SK-N-SH treated with all-trans-retinoic acid at 6 μM for 48 hours (cell line): Measurements from ENCODE around the gene LGALS7.

Source experiments
- ATAC-seq: fragments of 200-7000 bp; cut with Tn5 transposase; 3 replicates; pipeline ENCODE4 v1.9.1; 2020; ENCODE audit warnings: mild to moderate bottlenecking, moderate library complexity
- ARNTL ChIP-seq: fragments of 450-650 bp; formaldehyde crosslinking; IDR thresholded peaks from 2 replicates; pipeline ENCODE4 v1.5.0; 2020; ENCODE audit warnings: low read depth, mild to moderate bottlenecking, moderate library complexity, borderline replicate concordance
- BACH2 ChIP-seq: fragments of 250-450 bp; sonication (Bioruptor Pico); IDR thresholded peaks from 2 replicates; pipeline ENCODE4 v1.9.0; 2021; ENCODE audit warnings: mild to moderate bottlenecking, borderline replicate concordance
- CREB5 ChIP-seq: fragments of 250-450 bp; sonication (Bioruptor Pico); IDR thresholded peaks from 2 replicates; pipeline ENCODE4 v1.5.1; 2020; ENCODE audit warnings: low read depth, mild to moderate bottlenecking, moderate library complexity
- CSDC2 ChIP-seq: fragments of 250-450 bp; sonication (Bioruptor Pico); IDR thresholded peaks from 2 replicates; pipeline ENCODE4 v1.5.0; 2020; ENCODE audit warnings: mild to moderate bottlenecking, moderate library complexity
- CSRNP3 ChIP-seq: fragments of 250-450 bp; sonication (Bioruptor Pico); IDR thresholded peaks from 2 replicates; pipeline ENCODE4 v1.5.1; 2021; ENCODE audit warnings: mild to moderate bottlenecking, moderate library complexity
- ESRRG ChIP-seq: fragments of 250-450 bp; sonication (Bioruptor Pico); IDR thresholded peaks from 2 replicates; pipeline ENCODE4 v1.6.1; 2021; ENCODE audit warnings: mild to moderate bottlenecking
- GLIS3 ChIP-seq: fragments of 250-450 bp; sonication (Bioruptor Pico); IDR thresholded peaks from 2 replicates; pipeline ENCODE4 v1.5.0; 2020; ENCODE audit warnings: mild to moderate bottlenecking, moderate library complexity
- OSR1 ChIP-seq: fragments of 250-450 bp; sonication (Bioruptor Pico); IDR thresholded peaks from 2 replicates; pipeline ENCODE4 v1.8.0; 2022; ENCODE audit warnings: moderate library complexity, mild to moderate bottlenecking, inconsistent platforms
- PPARA ChIP-seq: fragments of 250-450 bp; sonication (Bioruptor Pico); IDR thresholded peaks from 2 replicates; pipeline ENCODE4 v1.5.0; 2020; ENCODE audit warnings: mild to moderate bottlenecking, borderline replicate concordance
- RARB ChIP-seq: fragments of 250-450 bp; sonication (Bioruptor Pico); IDR thresholded peaks from 2 replicates; pipeline ENCODE4 v1.8.0; 2021; ENCODE audit warnings: mild to moderate bottlenecking, moderate library complexity
- SNAI2 ChIP-seq: fragments of 250-450 bp; sonication (Bioruptor Pico); IDR thresholded peaks from 2 replicates; pipeline ENCODE4 v1.5.0; 2020; ENCODE audit warnings: mild to moderate bottlenecking, moderate library complexity
- TOX ChIP-seq: fragments of 250-450 bp; sonication (Bioruptor Pico); IDR thresholded peaks from 2 replicates; pipeline ENCODE4 v1.8.0; 2021; ENCODE audit warnings: mild to moderate bottlenecking, moderate library complexity, borderline replicate concordance
- ZFP3 ChIP-seq: fragments of 250-450 bp; sonication (Bioruptor Pico); IDR thresholded peaks from 2 replicates; pipeline ENCODE4 v1.5.0; 2020; ENCODE audit warnings: mild to moderate bottlenecking, moderate library complexity
- ZFP30 ChIP-seq: fragments of 450-650 bp; formaldehyde crosslinking; IDR thresholded peaks from 2 replicates; pipeline ENCODE4 v1.5.0; 2022; ENCODE audit warnings: mild to moderate bottlenecking, moderate library complexity
- ZNF565 ChIP-seq: fragments of 450-650 bp; formaldehyde crosslinking; conservative IDR thresholded peaks from 2 replicates; pipeline ENCODE4 v1.5.0; 2020; ENCODE audit warnings: low read depth, mild to moderate bottlenecking, moderate library complexity
- ZNF8 ChIP-seq: fragments of 450-650 bp; formaldehyde crosslinking; IDR thresholded peaks from 2 replicates; pipeline ENCODE4 v1.5.0; 2020; ENCODE audit warnings: mild to moderate bottlenecking, moderate library complexity
- TF ChIP-seq, protein P1 (sequence below): fragments of 250-450 bp; sonication (Bioruptor Pico); IDR thresholded peaks from 2 replicates; pipeline ENCODE4 v1.5.0; 2020; ENCODE audit warnings: mild to moderate bottlenecking, moderate library complexity

The LGALS7 gene

DNA sequence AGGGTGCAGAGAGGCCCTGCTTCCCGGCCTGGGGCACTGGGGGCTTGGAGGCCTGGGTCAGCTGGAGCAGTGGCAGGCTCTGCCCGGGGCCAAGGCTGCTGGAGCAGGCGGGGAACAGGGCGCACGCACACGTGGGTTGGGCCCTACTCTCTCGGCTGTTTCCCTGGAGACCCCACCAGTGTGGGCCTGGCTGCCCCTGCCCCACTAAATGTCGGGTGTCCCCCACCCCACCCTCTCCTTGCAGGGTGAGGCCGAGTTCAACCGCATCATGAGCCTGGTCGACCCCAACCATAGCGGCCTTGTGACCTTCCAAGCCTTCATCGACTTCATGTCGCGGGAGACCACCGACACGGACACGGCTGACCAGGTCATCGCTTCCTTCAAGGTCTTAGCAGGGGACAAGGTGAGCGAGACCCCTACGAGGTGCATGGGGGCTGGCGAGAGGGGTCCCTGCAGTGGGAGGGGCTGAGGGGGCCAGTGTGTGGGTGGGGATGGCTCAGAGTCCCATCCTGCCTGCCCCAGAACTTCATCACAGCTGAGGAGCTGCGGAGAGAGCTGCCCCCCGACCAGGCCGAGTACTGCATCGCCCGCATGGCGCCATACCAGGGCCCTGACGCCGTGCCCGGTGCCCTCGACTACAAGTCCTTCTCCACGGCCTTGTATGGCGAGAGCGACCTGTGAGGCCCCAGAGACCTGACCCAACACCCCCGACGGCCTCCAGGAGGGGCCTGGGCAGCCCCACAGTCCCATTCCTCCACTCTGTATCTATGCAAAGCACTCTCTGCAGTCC lies 44.4 kb downstream of the LGALS7 start:
- ATAC-seq, result no peak
- TF ChIP-seq CSDC2 (CRISPR knock-in tag), result no peak
- TF ChIP-seq, protein P1, sequence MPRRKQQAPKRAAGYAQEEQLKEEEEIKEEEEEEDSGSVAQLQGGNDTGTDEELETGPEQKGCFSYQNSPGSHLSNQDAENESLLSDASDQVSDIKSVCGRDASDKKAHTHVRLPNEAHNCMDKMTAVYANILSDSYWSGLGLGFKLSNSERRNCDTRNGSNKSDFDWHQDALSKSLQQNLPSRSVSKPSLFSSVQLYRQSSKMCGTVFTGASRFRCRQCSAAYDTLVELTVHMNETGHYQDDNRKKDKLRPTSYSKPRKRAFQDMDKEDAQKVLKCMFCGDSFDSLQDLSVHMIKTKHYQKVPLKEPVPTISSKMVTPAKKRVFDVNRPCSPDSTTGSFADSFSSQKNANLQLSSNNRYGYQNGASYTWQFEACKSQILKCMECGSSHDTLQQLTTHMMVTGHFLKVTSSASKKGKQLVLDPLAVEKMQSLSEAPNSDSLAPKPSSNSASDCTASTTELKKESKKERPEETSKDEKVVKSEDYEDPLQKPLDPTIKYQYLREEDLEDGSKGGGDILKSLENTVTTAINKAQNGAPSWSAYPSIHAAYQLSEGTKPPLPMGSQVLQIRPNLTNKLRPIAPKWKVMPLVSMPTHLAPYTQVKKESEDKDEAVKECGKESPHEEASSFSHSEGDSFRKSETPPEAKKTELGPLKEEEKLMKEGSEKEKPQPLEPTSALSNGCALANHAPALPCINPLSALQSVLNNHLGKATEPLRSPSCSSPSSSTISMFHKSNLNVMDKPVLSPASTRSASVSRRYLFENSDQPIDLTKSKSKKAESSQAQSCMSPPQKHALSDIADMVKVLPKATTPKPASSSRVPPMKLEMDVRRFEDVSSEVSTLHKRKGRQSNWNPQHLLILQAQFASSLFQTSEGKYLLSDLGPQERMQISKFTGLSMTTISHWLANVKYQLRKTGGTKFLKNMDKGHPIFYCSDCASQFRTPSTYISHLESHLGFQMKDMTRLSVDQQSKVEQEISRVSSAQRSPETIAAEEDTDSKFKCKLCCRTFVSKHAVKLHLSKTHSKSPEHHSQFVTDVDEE (CRISPR knock-in tag), result no peak
- no peak for TF ChIP-seq ARNTL (CRISPR knock-in tag)
- no peak for TF ChIP-seq ZFP30 (CRISPR knock-in tag)
- no peak for TF ChIP-seq BACH2 (CRISPR knock-in tag)
- no peak for TF ChIP-seq CREB5 (CRISPR knock-in tag)
- no peak for TF ChIP-seq ZNF8 (CRISPR knock-in tag)
- TF ChIP-seq TOX, result no peak

- TF ChIP-seq OSR1 (CRISPR knock-in tag) (no peak), ZFP30 (CRISPR knock-in tag) (no peak), CREB5 (CRISPR knock-in tag) (no peak), RARB (CRISPR knock-in tag) (no peak)
- no peak for ATAC-seq
Measured at GRCh38 chr19:38727868-38728660, 45.3 kb downstream of the LGALS7 start.

DNA sequence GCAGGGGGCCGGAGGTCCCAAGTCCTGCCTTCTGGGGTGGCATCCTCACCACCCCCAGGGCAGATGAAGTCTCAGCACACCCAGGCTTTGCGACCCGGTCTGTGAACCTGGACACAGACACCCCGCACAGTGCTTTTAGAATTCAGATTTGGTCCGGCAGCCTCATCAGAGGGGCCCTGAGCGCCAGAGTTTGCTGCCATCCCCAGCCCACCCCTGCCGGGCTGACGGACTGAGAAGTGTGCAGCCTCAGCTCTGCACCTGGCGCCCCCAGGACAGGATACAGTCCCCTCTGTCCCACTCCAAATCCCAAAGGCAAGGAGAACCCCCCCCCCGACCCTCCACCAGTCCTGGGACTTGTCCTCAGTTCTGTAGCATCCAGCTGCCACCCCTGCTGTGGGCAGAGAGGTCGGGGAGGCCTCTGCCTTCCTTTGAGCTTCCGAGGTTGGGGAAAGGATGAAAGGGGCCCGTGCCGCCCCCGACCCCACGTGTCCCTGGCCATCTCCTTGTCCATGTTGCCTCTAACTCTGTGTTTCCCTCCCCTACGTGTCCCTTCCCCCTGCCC lies 45.9 kb downstream of the LGALS7 start:
- no peak for ATAC-seq
- TF ChIP-seq CSDC2 (CRISPR knock-in tag) (no peak), ESRRG (CRISPR knock-in tag) (no peak), SNAI2 (CRISPR knock-in tag) (no peak), CSRNP3 (no peak), TOX (no peak), RARB (CRISPR knock-in tag) (no peak), ZNF565 (CRISPR knock-in tag) (no peak), ZNF8 (CRISPR knock-in tag) (no peak), CREB5 (CRISPR knock-in tag) (no peak), GLIS3 (no peak), PPARA (CRISPR knock-in tag) (no peak), ZFP3 (CRISPR knock-in tag) (no peak)
- TF ChIP-seq, protein P1 (CRISPR knock-in tag), result no peak
- TF ChIP-seq, all 23 proteins: peak for 0
